ENCODE measurements around the gene OLAH.

DNA sequence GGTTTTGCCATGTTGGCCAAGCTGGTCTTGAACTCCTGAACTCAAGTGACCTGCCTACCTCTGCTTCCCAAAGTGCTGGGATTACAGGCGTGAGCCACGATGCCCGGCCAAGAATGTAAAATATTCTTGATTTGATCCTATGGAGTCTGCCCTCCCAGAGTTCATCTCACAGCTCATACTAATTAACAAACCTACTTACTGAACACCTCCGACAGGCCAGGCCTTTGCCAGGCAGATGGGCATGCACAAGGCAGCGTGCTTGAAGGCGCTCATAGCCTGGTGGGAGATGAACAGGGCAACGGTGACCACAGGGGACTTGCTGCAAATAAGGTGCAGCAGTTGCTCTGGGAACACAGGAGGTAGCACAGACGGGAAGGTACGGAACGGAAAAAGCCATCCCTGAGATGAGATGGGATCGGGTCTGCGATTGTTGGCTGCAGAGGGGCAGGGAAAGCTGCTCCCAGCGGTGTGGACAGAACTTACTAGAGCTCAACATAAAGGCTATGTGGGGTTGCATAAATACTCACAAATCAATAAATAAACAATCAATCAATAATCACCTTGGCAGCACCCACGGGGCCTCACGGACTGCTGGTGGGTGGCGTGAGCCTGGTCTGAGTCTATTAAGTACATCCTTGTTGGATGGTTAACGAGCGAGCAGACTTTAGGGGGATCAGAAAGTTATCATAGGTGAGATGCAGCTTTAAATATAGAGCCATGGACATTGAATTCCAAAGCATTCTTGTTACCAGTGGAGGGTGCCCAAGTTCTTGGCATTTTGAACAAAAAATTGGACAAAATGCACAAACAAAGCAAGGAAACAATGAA, 40.1 kb downstream of the OLAH start:
- TF ChIP-seq, protein P1, sequence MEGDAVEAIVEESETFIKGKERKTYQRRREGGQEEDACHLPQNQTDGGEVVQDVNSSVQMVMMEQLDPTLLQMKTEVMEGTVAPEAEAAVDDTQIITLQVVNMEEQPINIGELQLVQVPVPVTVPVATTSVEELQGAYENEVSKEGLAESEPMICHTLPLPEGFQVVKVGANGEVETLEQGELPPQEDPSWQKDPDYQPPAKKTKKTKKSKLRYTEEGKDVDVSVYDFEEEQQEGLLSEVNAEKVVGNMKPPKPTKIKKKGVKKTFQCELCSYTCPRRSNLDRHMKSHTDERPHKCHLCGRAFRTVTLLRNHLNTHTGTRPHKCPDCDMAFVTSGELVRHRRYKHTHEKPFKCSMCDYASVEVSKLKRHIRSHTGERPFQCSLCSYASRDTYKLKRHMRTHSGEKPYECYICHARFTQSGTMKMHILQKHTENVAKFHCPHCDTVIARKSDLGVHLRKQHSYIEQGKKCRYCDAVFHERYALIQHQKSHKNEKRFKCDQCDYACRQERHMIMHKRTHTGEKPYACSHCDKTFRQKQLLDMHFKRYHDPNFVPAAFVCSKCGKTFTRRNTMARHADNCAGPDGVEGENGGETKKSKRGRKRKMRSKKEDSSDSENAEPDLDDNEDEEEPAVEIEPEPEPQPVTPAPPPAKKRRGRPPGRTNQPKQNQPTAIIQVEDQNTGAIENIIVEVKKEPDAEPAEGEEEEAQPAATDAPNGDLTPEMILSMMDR (conservative IDR thresholded peaks at IDR 0.05): no peak; the same call in 1 of the 2 replicates
- no peak for TF ChIP-seq ZFX (IDR thresholded peaks at IDR 0.05)

All from C4-2B (cell line).